Measurements from ENCODE around the gene SIAH3.
A peak's percentile ranks its signal among the peaks of the same experiment; 100 is the strongest.

The SIAH3 gene

GRCh38 chr13:45863709-45864590 lies 12.4 kb upstream of the SIAH3 start:
- no peak for DNase-seq (ENCODE audit: low read depth)

DNA sequence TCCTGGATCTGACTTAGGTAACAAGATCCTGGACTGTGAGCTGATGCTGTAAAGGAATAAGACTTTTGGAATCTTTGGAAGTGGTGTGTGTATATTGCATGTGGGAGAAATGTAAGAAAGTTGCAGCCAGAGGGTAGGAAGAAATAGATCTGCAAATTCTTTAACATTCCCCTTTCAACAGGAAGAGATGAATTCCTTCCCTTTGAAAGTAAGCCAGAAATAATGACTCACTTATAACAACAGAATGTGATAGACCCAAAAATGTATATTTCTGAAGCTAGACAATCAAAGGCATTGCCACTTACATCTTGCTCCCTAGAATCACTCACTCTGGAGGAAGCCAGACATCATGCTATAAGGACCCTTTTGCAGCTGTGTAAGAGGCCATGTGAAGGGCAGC lies 9.8 kb upstream of the SIAH3 start:
- DNase-seq (ENCODE audit: low read depth) = no peak

DNA sequence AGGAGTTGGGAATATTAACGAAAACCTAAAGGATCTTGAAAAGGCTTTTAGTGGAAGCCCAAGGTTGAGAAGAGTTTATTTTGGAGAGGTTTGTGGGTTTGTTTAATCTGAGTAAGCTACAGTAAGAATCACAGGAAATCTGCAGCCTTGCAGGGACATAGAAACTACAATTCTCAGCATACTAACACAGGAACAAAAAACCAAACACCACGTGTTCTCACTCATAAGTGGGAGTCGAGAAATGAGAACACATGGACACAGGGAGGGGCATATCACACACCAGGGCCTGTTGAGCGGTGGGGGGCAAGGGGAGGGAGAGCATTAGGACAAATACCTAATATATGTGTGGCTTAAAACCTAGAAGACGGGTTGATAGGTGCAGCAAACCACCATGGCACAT lies 8.7 kb upstream of the SIAH3 start:
- DNase-seq (ENCODE audit: low read depth) = no peak

DNA sequence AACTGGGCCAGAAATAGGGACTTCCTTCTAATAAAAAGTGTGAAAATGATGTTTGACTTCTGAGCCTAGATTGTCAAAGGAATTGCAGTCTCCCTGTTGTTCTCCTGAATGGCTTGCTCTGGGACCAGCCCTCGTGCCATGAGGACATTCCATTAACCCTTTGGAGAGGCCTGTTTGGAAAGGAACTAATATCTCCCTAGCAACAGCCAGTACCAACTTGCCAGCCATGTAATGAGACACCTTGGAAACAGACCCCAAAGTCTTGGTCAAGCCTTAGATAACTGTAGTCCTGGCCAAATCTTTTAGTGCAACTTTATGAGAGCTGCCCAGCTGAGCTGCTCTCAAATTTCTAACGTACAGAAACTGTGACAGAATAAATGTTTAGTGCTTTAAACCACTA lies 8.2 kb upstream of the SIAH3 start:
- no peak for DNase-seq (ENCODE audit: low read depth)

GRCh38 chr13:45852494-45852893 lies 941 bp upstream of the SIAH3 start:
- DNase-seq (ENCODE audit: low read depth) = no peak

- DNase-seq (ENCODE audit: low read depth) = no peak
Observed at GRCh38 chr13:45851956-45852355, 403 bp upstream of the SIAH3 start.

GRCh38 chr13:45850027-45850613 lies 1.4 kb downstream of the SIAH3 start:
- no peak for DNase-seq (ENCODE audit: low read depth)

- DNase-seq (ENCODE audit: low read depth) = no peak
Observed at GRCh38 chr13:45849408-45849807, 2.1 kb downstream of the SIAH3 start.

- peak; percentile 4 for DNase-seq (ENCODE audit: low read depth)
Observed at GRCh38 chr13:45847554-45848224, 3.9 kb downstream of the SIAH3 start.

GRCh38 chr13:45846681-45847080 lies 4.9 kb downstream of the SIAH3 start:
- no peak for DNase-seq (ENCODE audit: low read depth)

DNA sequence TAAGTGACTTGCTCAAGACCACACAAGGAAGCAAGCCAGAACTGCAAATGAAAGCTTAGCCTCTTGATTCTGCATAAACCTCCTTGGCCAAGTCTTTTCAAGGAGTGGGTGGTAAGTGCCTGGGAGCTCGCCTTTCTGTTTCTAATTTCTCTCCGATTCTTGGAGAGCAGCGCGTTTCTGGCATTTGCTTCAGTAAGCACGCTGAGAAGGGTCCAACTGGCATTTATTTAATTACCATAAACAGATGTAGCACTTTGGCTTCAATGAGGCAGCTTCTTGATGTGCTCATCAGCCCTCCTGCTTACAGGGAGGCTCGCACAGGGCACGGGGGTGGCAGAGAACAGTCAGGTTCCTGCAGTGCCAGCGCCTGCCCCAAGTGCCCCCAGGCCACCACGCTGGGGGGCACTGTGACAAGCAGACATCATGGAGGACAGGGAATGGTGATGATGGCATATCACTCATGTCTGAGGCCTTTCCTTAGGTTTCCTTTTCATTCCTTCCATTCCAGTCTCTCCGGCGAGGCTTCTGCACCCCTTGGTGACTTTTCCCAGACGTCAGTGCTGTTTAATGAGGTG lies 13.3 kb downstream of the SIAH3 start:
- no peak for DNase-seq (ENCODE audit: low read depth)

- no peak for DNase-seq (ENCODE audit: low read depth)
Observed at GRCh38 chr13:45837111-45837510, 14.4 kb downstream of the SIAH3 start.

DNA sequence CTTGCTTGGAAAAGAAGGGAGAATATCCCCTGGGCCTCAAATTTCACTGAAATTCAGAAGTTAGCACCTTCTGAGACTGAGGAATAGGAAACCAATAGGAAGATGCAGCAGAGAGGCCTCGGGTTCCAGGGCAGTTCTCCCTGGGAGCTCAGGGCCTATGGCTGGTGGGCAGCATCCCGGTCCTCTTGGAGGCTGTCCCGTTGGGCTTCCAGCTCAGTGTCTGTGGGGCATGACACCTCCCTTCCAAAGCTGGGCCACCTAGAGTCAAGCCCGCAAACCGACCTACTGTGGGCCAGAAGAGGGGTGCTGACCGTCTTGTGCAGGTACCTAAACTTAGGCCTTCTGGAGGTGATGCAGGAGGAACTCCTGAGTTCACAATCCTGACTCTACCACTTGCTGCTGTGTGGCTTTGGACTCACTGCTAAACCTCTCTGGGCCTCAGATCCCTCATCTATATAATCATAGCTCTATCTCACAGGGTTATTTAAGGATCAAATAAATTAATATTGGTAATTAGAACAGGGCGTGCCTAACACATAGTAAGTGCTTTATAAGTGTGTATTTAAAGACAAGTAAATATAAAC lies 17.1 kb downstream of the SIAH3 start:
- DNase-seq (ENCODE audit: low read depth) = no peak

DNA sequence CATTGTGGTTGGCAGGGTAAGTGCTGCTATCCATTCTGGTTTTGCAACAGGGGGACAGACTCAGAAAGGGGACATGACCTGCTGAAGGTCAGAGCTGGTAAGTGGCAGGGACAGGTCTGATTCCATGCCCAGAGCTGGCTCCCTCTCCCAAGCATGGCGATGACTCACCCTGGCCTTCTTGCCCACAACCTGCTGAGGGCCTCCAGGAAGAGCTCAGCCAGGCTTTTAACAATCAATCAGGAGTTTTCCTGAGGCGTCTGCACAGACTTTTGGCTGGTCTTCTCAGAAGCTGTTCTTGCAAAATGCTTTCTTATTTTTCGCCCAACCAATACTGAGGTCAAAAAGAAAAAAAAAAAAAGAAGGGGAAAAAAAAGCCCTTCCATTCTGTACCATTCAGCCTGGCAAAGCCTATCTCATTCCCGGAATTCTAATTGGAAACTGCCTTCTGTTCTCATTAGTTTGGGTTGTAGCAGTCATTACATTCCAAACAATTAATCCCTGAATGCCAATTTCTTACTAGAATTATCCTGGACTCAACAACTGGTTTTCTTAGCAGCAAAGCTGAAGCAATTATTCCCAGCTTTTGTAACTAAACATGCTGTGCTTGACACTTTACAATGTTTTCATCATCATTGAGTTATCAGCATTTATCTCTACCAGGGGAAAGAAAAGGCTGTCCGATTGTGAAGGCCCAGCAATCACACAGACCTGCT lies 17.7 kb downstream of the SIAH3 start:
- DNase-seq (ENCODE audit: low read depth) = no peak

GRCh38 chr13:45833242-45833641 lies 18.3 kb downstream of the SIAH3 start:
- no peak for DNase-seq (ENCODE audit: low read depth)

GRCh38 chr13:45831851-45832250 lies 19.7 kb downstream of the SIAH3 start:
- no peak for DNase-seq (ENCODE audit: low read depth)

GRCh38 chr13:45830121-45830520 lies 21.4 kb downstream of the SIAH3 start:
- DNase-seq (ENCODE audit: low read depth) = no peak

DNA sequence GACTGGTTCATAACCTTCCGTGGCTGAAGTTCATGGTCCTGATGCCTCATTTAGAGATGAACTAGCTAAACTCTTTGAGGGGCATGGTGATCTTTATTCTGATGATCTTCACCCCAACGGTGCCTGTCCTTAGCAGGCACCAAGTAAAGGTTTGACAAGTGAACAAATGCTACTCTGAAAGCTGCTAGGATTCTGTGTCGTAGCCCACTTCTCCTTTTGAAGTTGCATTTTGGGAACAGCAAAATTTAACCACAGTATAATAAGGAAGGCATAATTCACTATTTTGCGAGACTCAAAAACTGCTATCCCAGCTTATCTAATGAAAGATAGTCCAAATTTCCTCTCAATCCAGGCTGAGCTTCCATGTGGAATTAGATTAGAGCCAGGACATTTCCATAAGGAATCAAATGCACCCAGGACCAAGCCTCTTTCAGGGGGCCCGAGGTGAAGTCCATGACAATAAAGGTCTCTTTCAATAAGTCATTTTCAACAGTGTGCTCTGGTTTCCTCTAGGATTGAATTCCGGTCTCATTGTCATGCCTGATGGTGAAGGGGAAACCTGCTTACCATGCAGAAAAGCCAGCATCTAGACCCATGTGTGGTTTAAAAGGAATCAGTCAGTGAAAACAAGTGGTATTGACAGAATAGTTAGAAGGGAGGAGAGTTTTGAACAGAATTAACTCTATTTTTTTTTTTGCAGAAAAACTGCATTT lies 23.1 kb downstream of the SIAH3 start:
- no peak for DNase-seq (ENCODE audit: low read depth)

- DNase-seq (ENCODE audit: low read depth) = no peak
Observed at GRCh38 chr13:45827318-45827717, 24.2 kb downstream of the SIAH3 start.

DNA sequence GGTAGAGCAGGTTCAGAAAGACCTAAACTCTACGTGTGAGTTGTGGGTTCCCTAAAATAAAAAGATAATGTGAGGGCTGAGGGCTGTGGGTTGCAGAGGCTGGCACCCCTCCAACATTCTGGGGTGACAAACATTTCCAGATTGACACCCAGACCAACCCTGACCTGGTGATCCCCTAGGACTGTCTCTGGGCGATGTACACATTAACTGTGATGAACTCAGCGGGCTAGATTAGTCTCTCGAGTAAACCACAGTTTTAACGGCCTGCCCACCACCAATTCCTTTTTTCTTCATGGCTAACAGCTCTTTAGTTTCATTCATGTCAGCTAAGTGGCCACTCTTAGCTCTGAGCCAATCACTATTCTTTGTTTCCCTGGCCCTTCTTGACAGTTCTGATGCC lies 24.8 kb downstream of the SIAH3 start:
- DNase-seq (ENCODE audit: low read depth) = no peak

DNA sequence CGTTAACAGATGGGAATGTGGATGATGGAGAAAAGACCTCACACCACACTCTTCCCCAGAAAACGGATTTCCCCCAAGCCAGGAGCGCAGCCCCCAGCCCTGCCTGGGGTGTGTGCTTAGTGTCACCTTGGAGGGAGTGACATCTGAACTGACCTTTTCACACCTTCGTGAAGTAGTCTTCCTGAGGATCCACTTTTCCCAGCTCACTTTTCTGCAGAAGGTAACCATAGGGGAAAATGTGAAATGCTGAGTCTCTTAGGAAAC lies 26.2 kb downstream of the SIAH3 start:
- DNase-seq (ENCODE audit: low read depth) = no peak
